ENCODE data around the gene CLEC16A.

Gene CLEC16A

DNA sequence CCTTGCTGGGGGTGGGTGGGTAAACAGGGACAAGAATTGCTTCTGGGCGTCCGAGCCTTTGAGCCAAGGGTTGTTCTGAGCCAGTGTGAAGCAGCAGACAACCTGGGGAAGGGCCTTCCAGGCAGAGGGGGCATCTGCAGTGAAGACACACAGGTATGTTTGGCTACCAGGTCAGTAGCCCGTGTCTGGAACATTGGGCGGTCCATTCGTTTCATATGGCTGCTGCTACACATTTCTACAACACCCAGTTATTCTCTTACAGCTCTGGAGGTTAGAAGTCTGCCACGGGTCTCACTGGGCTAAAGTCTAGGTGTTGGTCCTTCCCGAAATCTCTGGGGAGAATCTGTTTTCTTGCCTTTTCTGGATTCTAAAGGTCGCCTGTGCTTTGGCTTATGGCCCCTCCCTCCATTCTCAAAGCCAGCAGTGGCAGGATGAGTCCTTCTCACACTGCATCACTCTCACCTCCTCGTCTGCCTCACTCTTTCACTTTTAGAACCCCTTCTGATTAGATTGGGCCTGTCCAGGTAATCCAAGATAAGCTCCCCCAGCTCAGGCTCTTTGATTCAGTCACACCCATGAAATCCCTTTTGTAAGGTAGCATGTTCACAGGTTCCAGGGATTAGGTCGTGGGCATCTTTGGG lies 136.1 kb downstream of the CLEC16A start:
- intact Hi-C loops (cut with DNase I; ENCODE audit: low total_unique reads), result no loop called here
- TF ChIP-seq, protein P1, sequence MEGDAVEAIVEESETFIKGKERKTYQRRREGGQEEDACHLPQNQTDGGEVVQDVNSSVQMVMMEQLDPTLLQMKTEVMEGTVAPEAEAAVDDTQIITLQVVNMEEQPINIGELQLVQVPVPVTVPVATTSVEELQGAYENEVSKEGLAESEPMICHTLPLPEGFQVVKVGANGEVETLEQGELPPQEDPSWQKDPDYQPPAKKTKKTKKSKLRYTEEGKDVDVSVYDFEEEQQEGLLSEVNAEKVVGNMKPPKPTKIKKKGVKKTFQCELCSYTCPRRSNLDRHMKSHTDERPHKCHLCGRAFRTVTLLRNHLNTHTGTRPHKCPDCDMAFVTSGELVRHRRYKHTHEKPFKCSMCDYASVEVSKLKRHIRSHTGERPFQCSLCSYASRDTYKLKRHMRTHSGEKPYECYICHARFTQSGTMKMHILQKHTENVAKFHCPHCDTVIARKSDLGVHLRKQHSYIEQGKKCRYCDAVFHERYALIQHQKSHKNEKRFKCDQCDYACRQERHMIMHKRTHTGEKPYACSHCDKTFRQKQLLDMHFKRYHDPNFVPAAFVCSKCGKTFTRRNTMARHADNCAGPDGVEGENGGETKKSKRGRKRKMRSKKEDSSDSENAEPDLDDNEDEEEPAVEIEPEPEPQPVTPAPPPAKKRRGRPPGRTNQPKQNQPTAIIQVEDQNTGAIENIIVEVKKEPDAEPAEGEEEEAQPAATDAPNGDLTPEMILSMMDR (IDR thresholded peaks at IDR 0.05), result no peak
- Histone ChIP-seq H3K9me3 (no peaks in the 10 kb centered on the region), H3K4me3 (no peak overlapping the region), H3K4me1 (peaks cover 11 to 56% (median 32%) of the 10 kb centered on the region in 4 donors), H3K27ac (peak overlapping the region; percentile 61 to 82), H3K36me3 (peaks cover 0 to 10% (median 0%) of the 10 kb centered on the region in 3 donors), H3K27me3 (no peaks in the 10 kb centered on the region)
- DNase-seq, result no peak

DNA sequence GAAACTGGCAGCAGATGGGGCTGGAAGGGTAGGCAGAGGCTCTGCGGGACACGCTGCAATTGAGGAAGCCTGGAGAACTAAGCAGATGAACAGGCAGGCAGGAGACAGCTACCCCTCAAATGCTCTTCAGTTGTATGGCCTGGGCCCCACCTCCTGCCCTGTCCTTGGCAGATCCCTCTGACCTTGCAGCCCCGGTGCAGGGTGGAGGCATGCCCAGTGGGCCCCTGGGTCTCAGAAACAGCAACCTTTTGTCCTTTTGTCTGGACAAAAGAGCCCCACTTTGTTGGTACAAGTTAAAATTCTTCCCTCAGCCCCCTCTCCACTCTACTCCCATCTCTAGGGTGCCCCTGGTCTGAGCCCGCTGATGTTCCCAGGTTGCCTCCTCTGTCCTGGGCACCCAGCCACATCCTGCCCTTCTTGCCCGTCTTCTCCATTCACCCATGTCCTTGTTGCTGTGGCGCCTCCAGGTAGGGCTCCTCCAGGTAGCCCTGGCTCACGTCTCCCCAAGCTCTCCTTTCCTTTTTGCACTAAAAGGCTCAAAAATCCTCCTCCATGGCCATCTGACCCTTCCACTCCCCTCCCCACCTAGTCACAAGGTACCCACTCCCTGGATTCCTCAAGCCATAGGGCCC lies 136.8 kb downstream of the CLEC16A start:
- TF ChIP-seq, protein P1 (IDR thresholded peaks at IDR 0.05), result no peak
- intact Hi-C loops (cut with DNase I; ENCODE audit: low total_unique reads), result no loop called here
- H3K27ac ChIP-seq, result no peak overlapping the region

DNA sequence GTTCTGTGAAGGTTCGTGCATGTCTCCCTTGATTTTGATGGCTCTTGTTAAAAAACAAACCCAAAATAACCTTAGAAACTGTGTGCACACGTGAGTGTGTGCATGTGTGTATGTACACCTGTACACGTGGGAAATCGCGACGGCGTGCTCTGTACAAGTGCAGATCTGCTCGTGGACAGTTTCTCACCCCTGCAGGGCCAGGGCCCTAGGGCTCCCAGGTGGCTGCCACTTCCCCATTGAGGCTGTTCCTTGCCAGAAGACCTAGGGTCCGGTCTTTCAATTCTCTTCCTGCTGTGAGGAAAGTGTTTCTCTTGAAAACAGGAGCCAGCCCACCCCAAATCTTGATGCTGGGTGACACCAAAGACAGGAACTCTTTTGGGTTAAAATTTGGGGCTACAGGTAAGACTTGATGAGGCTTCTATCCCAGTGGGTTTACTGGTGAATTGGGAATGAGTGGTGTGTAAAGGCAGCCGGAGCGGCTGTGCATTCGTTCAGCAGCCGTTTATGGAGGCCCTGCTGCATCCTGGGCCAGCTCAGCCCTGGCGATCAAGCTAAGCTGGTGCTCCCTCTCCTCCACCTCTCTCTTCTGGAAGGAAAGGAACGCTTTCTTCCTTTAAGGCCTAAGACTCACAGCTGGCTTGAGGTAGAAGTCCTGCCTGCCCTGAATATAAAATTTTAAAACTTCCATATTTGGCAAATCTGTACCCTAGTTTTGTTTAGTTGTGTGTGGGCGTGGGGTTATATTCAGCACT lies 137.9 kb downstream of the CLEC16A start:
- intact Hi-C loops (cut with DNase I; ENCODE audit: low total_unique reads), result no loop called here
- Histone ChIP-seq H3K27ac (no peak overlapping the region), H3K27me3 (no peaks in the 10 kb centered on the region), H3K9me3 (no peaks in the 10 kb centered on the region), H3K4me1 (peaks cover 11 to 47% (median 31%) of the 10 kb centered on the region in 4 donors), H3K36me3 (peaks cover 0 to 10% (median 0%) of the 10 kb centered on the region in 3 donors), H3K4me3 (no peak overlapping the region)
- no peak for DNase-seq
- TF ChIP-seq, protein P1 (IDR thresholded peaks at IDR 0.05), result no peak

More for the DNA sequence above, 136.8 kb downstream of the CLEC16A start:
- Histone ChIP-seq H3K4me3 (no peak overlapping the region), H3K4me1 (peaks cover 11 to 56% (median 32%) of the 10 kb centered on the region in 4 donors), H3K36me3 (peaks cover 0 to 10% (median 0%) of the 10 kb centered on the region in 3 donors), H3K27me3 (no peaks in the 10 kb centered on the region), H3K9me3 (no peaks in the 10 kb centered on the region)
- peak in 1 of 2 donors; percentile 61 for DNase-seq

DNA sequence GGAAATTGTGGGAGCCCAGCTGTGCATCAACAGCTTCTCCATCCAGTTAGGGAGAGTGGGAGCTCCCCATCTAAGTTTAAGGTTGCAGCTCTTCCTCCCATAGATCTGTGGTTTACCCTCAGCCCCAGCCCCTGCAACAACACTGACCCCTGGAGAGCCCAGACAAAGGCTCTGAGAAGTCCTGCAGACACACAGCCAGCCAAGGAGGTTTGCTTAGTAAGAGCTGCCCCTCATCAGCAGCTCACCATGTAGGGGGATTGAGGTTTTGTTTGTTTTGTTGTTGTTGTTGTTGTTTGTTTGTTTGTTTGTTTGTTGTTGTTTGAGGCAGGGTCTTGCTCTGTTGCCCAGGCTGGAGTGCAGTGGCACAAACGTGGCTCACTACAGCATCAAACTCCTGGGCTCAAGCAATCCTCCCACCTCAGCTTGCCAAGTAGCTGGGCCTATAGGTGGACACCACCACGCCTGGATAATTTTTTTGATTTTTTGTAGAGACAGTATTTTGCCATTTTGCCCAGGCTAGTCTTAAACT lies 138.6 kb downstream of the CLEC16A start:
- TF ChIP-seq, protein P1 (IDR thresholded peaks at IDR 0.05), result no peak
- H3K4me1 ChIP-seq, result peaks cover 11 to 40% (median 25%) of the 10 kb centered on the region in 4 donors
- H3K27ac ChIP-seq, result no peak overlapping the region
- peaks cover 0 to 14% (median 3%) of the 10 kb centered on the region in 3 donors for H3K36me3 ChIP-seq
- no peaks in the 10 kb centered on the region for H3K9me3 ChIP-seq
- DNase-seq, result no peak
- intact Hi-C loops (cut with DNase I; ENCODE audit: low total_unique reads), result no loop called here
- H3K4me3 ChIP-seq, result no peak overlapping the region
- no peaks in the 10 kb centered on the region for H3K27me3 ChIP-seq

DNA sequence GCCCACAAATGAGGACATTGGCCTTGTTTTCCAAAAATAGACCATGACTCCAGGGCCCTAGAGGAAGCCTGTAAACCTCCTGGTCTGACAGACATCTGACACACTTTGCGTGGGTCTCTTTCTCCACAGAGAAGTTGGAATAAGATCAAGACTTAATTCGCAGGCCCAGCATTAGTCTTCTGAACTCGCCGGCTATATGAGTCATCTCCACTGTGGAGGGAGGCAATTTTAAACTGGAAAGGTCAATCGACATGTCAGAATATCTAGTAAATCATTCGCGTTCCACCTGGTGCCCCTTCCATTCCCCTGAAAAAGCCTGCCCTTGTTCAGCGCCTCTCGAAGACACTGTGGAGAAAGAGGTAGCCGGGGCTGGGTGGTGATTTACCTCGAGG lies 140.1 kb downstream of the CLEC16A start:
- H3K27me3 ChIP-seq, result no peaks in the 10 kb centered on the region
- TF ChIP-seq, protein P1 (IDR thresholded peaks at IDR 0.05), result no peak
- no peak for DNase-seq
- peaks cover 0 to 20% (median 10%) of the 10 kb centered on the region in 3 donors for H3K36me3 ChIP-seq
- H3K4me3 ChIP-seq, result no peak overlapping the region
- H3K4me1 ChIP-seq, result peaks cover 0 to 25% (median 9%) of the 10 kb centered on the region in 4 donors
- intact Hi-C loops (cut with DNase I; ENCODE audit: low total_unique reads), result no loop called here
- H3K27ac ChIP-seq, result no peak overlapping the region
- no peaks in the 10 kb centered on the region for H3K9me3 ChIP-seq

Data from tibial artery (tissue), 4 donors.